Activated CD4-positive, alpha-beta T cell treated with anti-CD3 and anti-CD28 coated beads, Interleukin-2, amount 50 U/mL, for 1 hour (primary cell): Measurements from ENCODE around the gene LRRFIP1.

Experiments
- DNase-seq: peaks from one replicate; pipeline ENCODE4 v3.0.0-alpha.2; 2020

Gene LRRFIP1

DNA sequence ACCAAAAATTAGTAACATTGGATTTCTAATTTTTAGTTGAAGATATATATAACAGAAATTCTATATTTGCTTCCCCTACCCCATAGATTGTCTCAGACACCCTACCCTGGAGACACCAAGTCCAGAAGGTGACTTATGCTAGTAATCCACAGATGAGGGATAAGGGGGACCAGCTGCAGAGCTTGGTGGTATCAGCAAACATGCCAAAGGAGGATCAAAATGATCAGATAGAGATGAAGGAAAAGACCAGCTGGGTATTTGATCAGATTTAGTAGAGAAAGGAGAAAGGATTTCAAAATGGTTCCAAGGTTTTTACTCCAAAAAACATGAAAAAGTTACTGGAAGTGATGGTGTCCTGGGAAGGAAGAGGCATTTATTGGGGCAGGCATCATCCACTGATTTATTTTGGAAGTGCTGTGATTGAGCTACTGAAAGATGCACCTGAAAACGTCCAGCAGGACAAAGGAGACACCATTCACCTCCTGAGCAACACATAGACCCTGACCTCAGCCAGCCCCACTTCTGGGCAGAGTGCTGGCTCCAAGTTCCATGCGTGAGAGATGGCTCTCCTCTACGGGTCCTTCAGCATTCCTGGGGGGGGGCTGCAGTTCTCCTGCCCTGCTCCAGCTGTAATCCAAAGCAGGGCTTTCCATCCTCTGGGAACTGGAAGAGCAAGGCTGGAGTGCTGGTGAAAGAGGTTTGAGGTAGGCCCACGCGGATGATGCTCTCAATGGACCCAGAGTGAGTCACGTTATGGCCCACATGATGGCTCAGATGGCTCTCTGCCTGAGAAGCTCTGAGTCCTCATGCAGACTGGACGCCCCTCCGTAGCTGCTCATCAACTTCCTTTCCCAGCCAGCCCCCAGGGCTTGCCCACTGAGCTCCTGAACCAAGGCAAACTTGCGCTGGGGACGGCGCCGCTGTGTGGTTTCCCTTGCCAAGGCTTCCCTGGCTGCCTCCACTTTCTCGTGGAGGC, 3.7 kb upstream of the LRRFIP1 start:
- no peak for DNase-seq

DNA sequence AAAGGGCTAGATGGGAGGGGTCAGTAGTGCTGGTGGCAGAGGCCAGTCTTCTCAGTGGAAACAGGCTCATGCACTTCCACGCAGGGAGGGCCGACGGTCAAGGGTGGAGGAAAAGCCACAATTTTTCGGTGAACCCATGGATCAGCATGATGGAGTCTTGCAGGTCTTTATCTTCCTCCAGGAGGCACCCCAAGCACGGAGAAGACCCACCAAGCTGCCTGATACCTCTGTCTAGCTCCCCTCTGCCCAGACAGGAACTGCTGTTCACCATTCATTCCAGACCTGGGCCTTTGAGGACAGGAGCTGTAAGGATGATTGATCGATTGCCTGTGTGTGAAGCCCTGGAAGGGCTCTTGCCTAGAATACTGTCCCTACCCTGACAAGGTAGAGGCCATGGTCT, 2.8 kb upstream of the LRRFIP1 start:
- no peak for DNase-seq

- DNase-seq = no peak
Observed at GRCh38 chr2:237625216-237625705, 2.1 kb upstream of the LRRFIP1 start.

DNA sequence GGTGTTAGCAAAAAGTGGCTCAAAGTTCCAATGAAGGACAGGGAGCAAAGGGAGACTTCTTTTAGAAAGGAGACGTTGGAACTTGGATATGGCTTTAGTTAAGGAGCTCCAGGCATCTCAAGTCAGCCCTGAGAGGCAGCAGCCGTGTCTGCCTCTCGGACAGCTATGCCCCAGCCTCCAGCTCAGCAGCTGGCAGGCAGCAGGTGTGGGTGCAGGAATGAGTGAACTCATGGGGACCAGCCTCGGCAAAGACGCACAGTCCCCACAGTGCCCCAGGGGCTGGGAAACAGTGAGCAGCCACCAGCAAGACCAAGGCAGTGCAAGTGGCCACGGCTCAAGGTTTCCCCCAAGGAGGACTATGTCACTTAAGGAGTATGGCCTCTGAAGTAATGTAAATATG, 1.6 kb upstream of the LRRFIP1 start:
- no peak for DNase-seq

- no peak for DNase-seq
Observed at GRCh38 chr2:237626813-237627440, 460 bp upstream of the LRRFIP1 start.

DNA sequence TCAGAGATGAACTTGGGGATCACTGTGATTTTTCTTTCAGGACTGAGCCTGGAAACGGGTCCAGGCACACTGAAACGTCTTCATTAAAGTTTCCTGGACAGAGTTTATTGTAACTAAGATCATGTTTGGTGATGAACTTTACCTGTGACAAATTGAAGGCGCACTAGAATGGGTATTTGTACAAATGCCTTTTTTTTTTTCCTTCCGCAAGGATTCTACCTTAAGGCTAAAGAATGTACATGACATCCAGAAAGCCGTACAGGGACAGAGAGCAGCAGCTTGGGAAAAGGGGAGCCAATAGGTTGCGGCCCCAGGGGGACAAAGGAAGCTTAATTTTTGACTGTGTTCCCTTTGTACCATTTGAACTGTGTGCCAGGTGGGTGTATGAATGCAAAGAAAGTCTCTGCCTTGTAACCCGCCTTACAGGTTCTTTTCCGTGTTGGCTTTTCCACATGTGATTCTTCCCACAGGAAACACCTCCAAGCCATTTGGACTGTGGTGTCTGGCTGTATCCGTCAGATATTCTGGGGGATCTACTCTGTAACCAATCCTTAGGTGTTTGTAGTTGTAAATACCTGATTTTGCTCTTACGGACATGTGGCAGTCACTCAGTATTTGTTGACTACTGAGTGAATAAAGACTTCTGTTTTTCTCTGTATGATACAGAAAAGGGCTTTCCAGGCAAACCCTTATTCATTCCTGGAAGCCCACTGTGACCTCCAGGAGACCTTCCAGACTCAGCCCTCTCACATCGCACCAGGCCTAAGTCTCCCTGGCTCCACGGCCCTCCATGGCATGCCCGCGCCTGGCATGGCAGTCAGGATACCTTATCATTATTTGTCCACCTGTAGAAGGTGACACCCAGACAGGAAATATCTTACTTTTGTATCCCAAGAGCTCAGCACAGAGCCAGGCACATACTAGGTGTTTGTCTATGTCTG, 1.1 kb downstream of the LRRFIP1 start:
- DNase-seq = no peak

DNA sequence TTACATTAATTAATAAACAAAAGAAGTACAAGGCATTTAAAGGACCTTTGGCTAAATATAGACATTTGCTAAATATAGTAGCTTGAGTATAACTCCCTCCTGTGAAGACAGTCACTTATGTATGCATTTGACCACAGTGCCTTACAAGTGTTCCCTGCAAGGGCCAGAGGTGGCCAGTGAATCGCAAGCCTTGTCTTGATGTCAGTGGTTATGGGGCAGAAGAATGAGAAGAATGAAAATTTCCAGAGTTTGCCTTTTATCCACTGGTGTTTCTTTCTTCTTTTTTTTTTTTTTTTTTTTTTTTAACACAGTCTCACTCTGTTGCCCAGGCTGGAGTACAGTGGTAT, 1.8 kb downstream of the LRRFIP1 start:
- DNase-seq = no peak

GRCh38 chr2:237629739-237630138, 2.4 kb downstream of the LRRFIP1 start:
- DNase-seq = no peak

GRCh38 chr2:237630216-237631000, 3.0 kb downstream of the LRRFIP1 start:
- no peak for DNase-seq

GRCh38 chr2:237631007-237631785, 3.8 kb downstream of the LRRFIP1 start:
- DNase-seq = no peak

- no peak for DNase-seq
Observed at GRCh38 chr2:237631801-237632585, 4.6 kb downstream of the LRRFIP1 start.

DNA sequence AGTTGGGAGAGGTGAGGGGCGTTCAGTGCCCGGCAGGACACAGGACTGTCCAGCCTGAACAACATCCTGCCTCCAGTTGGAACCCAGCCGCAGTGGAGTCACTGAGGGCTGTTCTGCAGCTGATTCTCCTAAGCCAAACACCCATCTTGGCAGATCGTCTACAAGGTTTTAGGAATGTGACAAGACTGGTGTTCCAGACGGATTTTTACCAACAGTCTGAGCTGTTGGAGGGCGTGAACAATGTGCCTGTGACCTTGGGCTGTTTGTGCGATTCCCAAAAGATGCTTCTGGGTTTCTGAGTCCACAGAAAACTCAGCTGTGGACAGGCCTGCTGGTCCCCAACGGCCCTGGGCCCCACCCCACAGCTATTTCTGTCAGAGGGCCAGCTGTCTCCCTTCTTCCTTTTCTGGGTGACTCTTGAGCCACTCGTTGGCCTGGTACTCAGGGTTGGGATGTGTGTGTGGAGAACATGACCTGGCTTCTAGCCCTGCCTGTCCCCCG, 5.7 kb downstream of the LRRFIP1 start:
- DNase-seq = no peak

- DNase-seq = no peak
Observed at GRCh38 chr2:237636578-237636977, 9.2 kb downstream of the LRRFIP1 start.

- DNase-seq = no peak
Observed at GRCh38 chr2:237637429-237638135, 10.2 kb downstream of the LRRFIP1 start.

GRCh38 chr2:237638176-237638575, 10.8 kb downstream of the LRRFIP1 start:
- DNase-seq = no peak

- no peak for DNase-seq
Observed at GRCh38 chr2:237639052-237639835, 11.9 kb downstream of the LRRFIP1 start.

DNA sequence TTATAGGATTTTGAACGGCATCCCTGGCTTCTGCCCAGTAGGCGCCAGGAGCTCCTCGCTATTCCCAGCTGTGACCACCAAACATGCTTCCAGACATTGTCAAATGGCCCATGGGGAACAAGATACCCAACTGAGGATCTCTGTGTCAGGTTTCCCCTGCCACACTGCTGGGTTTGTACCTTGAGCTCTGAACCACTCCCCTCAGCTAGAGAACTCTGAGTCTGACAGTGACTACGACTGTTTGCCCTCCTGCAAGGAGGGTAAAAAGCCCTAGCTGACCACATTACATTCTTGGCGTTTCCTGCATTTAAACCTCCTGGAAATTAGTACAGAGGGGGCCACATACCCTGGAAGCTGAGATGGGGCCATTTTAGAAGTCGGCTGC, 12.4 kb downstream of the LRRFIP1 start:
- no peak for DNase-seq

DNA sequence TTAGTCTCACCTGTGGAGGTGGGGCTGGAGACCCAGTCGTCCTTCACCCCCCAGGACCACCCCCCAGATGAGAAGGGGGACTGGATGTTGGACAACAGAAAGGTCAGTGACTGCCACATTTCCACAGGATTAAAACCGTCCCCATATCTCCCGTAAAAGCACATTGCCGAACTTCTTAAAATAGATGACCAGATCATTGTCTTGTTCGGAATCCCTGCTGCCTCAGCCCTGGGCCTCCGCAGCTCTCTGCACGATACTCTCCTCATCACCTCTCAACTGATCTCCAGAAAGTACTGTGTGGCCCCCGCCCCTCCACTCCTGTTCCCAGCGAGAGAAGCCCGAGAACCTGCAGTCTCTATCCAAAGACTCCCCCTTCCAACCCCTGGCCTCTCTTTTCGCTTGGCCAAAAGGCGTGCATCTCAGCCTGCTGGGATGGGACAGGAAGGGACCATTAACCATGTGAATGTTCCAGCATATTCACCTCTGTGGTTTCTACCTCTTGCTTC, 13.2 kb downstream of the LRRFIP1 start:
- DNase-seq = no peak
